Endothelial cell of umbilical vein (primary cell): Measurements from ENCODE around the gene SAMD11. TPM values are rescaled to one million over a fixed set of nuclear protein-coding genes. Genes with fewer than 3 reads are reported as not detected.

Experiments
- BruUV-seq: library from RNA; stranded (reverse); fragments of 400-500 nt; replicated peaks from 2 replicates; lab custom pipeline; 2021; lab: Mats Ljungman, UMichigan
- CTCF ChIA-PET: fragments of 300-600, 350-600 bp; sonication (Branson Sonifier 250); formaldehyde crosslinking; loops from one replicate; lab custom pipeline; 2021; ENCODE audit warnings: antibody characterized with exemption, inconsistent platforms; lab: Charles Lee
- POLR2A ChIA-PET: fragments of 300-600, 350-600 bp; sonication (Branson Sonifier 250); formaldehyde crosslinking; loops from one replicate; lab custom pipeline; 2021; ENCODE audit warnings: antibody characterized with exemption, inconsistent platforms; lab: Charles Lee
- DNase-seq: peaks from one replicate; pipeline ENCODE4 v3.0.0-alpha.2; 2011; ENCODE audit warnings: low read depth, low spot score
- FAIRE-seq: peaks from 2 replicates; lab custom pipeline; 2011; peaks lifted over from hg19 to GRCh38; lab: Jason Lieb, UNC
- H2AFZ ChIP-seq: 2 replicates; pipeline ENCODE4 v1.6.0; 2012; ENCODE audit warnings: low read depth, low read length, control low read depth, inconsistent platforms
- H3K27ac ChIP-seq: 2 replicates; pipeline ENCODE4 v1.5.1; 2011; ENCODE audit warnings: low read depth, mild to moderate bottlenecking, control low read depth, low read length, moderate library complexity; ENCODE audit not compliant: insufficient read depth
- H3K27me3 ChIP-seq, 2 experiments: 2 replicates each; pipeline versions ENCODE4 v1.6.0 to v1.6.1; 2011; ENCODE audit warnings: low read length in 2 of 2, mixed read lengths in 1 of 2; ENCODE audit not compliant: control insufficient read depth in 2 of 2, insufficient read depth in 2 of 2
- H3K36me3 ChIP-seq, 2 experiments: 2 replicates in 1 of 2; 3 replicates in 1 of 2; pipeline ENCODE4 v1.5.1; 2011; ENCODE audit warnings: low read length in 2 of 2, mild to moderate bottlenecking in 1 of 2, moderate library complexity in 1 of 2; ENCODE audit not compliant: control insufficient read depth in 2 of 2, insufficient read depth in 2 of 2; ENCODE audit errors: extremely low read depth in 1 of 2
- H3K4me1 ChIP-seq: 3 replicates; pipeline ENCODE4 v1.5.1; 2011; ENCODE audit warnings: mild to moderate bottlenecking, low read length; ENCODE audit not compliant: control insufficient read depth, insufficient read depth; ENCODE audit errors: extremely low read depth
- H3K4me2 ChIP-seq: 2 replicates; pipeline ENCODE4 v1.6.1; 2011; ENCODE audit warnings: low read length, control low read depth, mixed read lengths; ENCODE audit not compliant: insufficient read depth
- H3K4me3 ChIP-seq, 3 experiments: fragments of 200-600 bp in 1 of 3; sonication (generic), shearing (Covaris generic) in 1 of 3; replicated peaks in 1 of 3; 2 replicates each; pipeline ENCODE4 v1.5.1; 2011 to 2016; ENCODE audit warnings: control low read depth in 3 of 3, low read length in 3 of 3, mild to moderate bottlenecking in 2 of 3, inconsistent platforms in 1 of 3, low read depth in 1 of 3, moderate library complexity in 1 of 3; ENCODE audit not compliant: insufficient read depth in 1 of 3
- H3K79me2 ChIP-seq: 2 replicates; pipeline ENCODE4 v1.6.0; 2012; ENCODE audit warnings: low read length, inconsistent platforms; ENCODE audit not compliant: control insufficient read depth, insufficient read depth
- H3K9ac ChIP-seq: replicated peaks from 2 replicates; pipeline ENCODE3; 2011; ENCODE audit warnings: low read length, control low read depth; ENCODE audit not compliant: insufficient read depth; ENCODE audit errors: extremely low read depth
- H3K9me1 ChIP-seq: replicated peaks from 3 replicates; pipeline ENCODE4 v1.6.0; 2011; ENCODE audit warnings: mild to moderate bottlenecking, low read length; ENCODE audit not compliant: control insufficient read depth, insufficient read depth; ENCODE audit errors: extremely low read depth
- H3K9me3 ChIP-seq: replicated peaks from 2 replicates; pipeline ENCODE4 v1.5.1; 2012; ENCODE audit warnings: low read length, inconsistent platforms; ENCODE audit not compliant: control insufficient read depth, insufficient read depth
- H4K20me1 ChIP-seq: replicated peaks from 2 replicates; pipeline ENCODE3; 2011; ENCODE audit warnings: mild to moderate bottlenecking, low read length; ENCODE audit not compliant: control insufficient read depth, insufficient read depth; ENCODE audit errors: extremely low read depth
- EZH2 ChIP-seq: IDR thresholded peaks from 2 replicates; pipeline ENCODE4 v1.6.1; 2012; ENCODE audit warnings: borderline replicate concordance, low read depth, mild to moderate bottlenecking, moderate library complexity, low read length, inconsistent platforms; ENCODE audit not compliant: severe bottlenecking
- FOS ChIP-seq: IDR thresholded peaks from 2 replicates; pipeline ENCODE4 v1.6.1; 2011; ENCODE audit warnings: mild to moderate bottlenecking, low read length, moderate library complexity, borderline replicate concordance; ENCODE audit not compliant: insufficient read depth
- GATA2 ChIP-seq: IDR thresholded peaks from 2 replicates; pipeline ENCODE4 v1.7.0; 2011; ENCODE audit warnings: low read depth, mild to moderate bottlenecking, moderate library complexity, mixed read lengths, low read length; ENCODE audit not compliant: insufficient read length, insufficient read depth
- JUN ChIP-seq: IDR thresholded peaks from 2 replicates; pipeline ENCODE4 v1.6.1; 2011; ENCODE audit warnings: borderline replicate concordance, low read depth; ENCODE audit not compliant: insufficient read length, insufficient read depth
- POLR2A ChIP-seq: IDR thresholded peaks from 2 replicates; pipeline ENCODE4 v1.6.1; 2012; ENCODE audit warnings: low read depth, mild to moderate bottlenecking, control low read depth, low read length
- dilution Hi-C: fragments of 300-500 bp; cut with MboI; formaldehyde crosslinking; loops from one replicate; pipeline ENCODE4 v1.15.0; 2019; ENCODE audit warnings: low sequenced_read_pairs; ENCODE audit not compliant: extremely low pct_ligation_motif_present
- intact Hi-C: fragments of 100-400 bp; cut with micrococcal nuclease; formaldehyde crosslinking; loops from one replicate; pipeline ENCODE4 v1.10.0; 2022
- polyA plus RNA-seq, 4 experiments: library from polyadenylated mRNA; depleted of rRNA in 3 of 4; stranded (reverse) in 3 of 4; unstranded in 1 of 4; fragments of >200 nt; gene quantifications; 2 replicates each; pipeline versions ENCODE4 v1.2.1 to v1.2.3, GENCODE V29; 2011 to 2012; ENCODE audit warnings: missing spikeins in 1 of 4
- total RNA-seq: library from RNA; stranded (reverse); gene quantifications from 2 replicates; pipeline ENCODE4 v1.2.3, GENCODE V29; 2021
- TF ChIP-seq, protein P1 (sequence below), 2 donors: IDR thresholded peaks; 1 replicate in 1 of 2; 2 replicates in 1 of 2; pipeline ENCODE4 v1.5.1; 2011; ENCODE audit warnings: low read length in 2 of 2, mild to moderate bottlenecking in 2 of 2, moderate library complexity in 2 of 2, control low read depth in 1 of 2, inconsistent platforms in 1 of 2, low read depth in 1 of 2; ENCODE audit not compliant: insufficient read depth in 1 of 2; ENCODE audit errors: extremely low read depth in 1 of 2

SAMD11 gene
- total and polyA plus RNA-seq, 2 donors (not counting 3 experiments of a cell fraction or from before 2014, with no cell fraction given): not detected

DNA sequence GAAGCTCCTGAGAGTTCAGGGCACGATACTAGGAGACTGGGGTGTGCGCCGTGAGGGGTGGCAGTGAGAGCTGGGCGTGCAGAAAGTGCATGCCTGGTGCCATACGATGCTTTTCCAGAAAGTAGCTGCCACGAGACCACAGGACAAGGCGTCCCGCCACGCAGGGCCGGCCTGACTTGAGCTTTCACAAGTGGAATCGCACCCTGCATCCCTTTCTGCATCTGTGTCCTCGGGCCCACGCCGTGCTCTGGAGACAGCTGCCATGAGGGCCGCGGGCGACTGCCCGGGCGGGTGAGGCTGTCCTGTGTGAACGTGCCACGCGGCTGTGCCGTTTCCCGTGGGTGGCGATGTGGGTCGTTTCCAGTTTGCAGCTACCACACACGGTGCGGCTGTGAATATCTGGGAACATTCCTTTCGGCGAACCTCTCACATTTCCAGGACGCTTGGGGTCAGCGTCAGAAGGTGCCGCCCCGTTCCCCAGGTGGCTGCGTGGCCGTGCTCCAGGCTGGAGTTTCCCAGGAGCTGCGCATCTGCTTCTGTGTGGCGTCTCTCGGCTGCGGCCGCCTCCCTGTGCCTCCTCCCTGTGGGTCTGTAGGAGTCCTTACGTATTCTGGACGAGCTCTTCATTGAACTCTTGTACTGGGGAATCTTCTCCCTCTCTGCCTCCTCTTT, 59.2 kb downstream of the SAMD11 start:
- Histone ChIP-seq H3K9me1 (no peaks in the 10 kb centered on the region), H3K36me3 (no peaks in the 10 kb centered on the region), H3K27ac (no peak overlapping the region), H3K9ac (no peak overlapping the region), H3K4me2 (no peak overlapping the region), H3K27me3 (peaks cover 0 to 2% of the 10 kb centered on the region in 2 experiments), H3K9me3 (no peaks in the 10 kb centered on the region), H2AFZ (no peak overlapping the region), H3K79me2 (no peaks in the 10 kb centered on the region), H3K4me3 (no peak overlapping the region), H4K20me1 (no peaks in the 10 kb centered on the region), H3K4me1 (no peaks in the 10 kb centered on the region)
- BruUV-seq: no TSS peak
- DNase-seq: no peak
- CTCF ChIA-PET: interaction anchor here (0.6 to 5.1 kb wide), 14 partner anchors 11 to 308 kb away, joined by 3 to 77 read pairs (median 4); partner anchors contain the start of gene PLEKHN1
- POLR2A ChIA-PET: no interaction called here
- TF ChIP-seq FOS (no peak), EZH2 (no peak), GATA2 (no peak)
- no peak for FAIRE-seq
- intact Hi-C loops (no loop called here), dilution Hi-C loops (no loop called here)

DNA sequence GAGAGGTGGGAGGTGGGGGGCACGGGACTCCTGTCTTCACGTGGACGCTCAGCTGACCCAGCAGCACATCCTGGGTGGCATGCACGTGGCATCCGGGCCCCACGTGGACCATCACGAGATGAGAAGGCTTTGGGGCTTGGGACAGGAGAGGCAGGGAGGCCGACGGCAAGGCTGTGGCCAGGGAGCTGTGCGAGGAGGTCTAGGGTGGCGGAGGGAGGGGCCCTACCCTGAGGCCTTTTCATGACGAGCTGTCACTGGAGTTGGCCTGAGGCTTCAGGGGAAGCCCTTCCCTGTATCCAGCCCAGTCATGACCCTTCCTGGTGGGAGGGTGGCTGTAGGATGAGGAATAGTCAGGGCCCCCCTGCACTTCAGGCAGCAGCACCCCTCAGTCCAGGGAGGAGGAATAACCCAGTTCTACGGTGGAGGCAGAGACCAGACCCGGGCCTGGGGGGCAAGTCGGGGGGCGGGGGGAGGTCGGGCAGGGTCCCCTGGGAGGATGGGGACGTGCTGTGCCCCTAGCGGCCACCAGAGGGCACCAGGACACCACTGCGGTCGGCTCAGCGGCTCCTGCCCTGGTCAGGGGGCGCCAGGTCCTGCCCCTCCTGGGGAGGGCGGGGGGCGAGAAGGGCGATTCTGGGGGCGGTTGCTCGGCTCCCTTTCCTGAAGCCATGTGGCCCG, 60.2 kb downstream of the SAMD11 start:
- Histone ChIP-seq H3K9ac (no peak overlapping the region), H3K27ac (no peak overlapping the region), H3K9me1 (no peaks in the 10 kb centered on the region), H3K27me3 (peaks cover 2 to 3% of the 10 kb centered on the region in 2 experiments), H3K4me1 (no peaks in the 10 kb centered on the region), H3K36me3 (no peaks in the 10 kb centered on the region), H2AFZ (no peak overlapping the region), H3K4me2 (no peak overlapping the region), H3K79me2 (no peaks in the 10 kb centered on the region), H4K20me1 (no peaks in the 10 kb centered on the region), H3K4me3 (no peak overlapping the region), H3K9me3 (no peaks in the 10 kb centered on the region)
- TF ChIP-seq JUN (no peak), POLR2A (no peak)
- TF ChIP-seq, protein P1, sequence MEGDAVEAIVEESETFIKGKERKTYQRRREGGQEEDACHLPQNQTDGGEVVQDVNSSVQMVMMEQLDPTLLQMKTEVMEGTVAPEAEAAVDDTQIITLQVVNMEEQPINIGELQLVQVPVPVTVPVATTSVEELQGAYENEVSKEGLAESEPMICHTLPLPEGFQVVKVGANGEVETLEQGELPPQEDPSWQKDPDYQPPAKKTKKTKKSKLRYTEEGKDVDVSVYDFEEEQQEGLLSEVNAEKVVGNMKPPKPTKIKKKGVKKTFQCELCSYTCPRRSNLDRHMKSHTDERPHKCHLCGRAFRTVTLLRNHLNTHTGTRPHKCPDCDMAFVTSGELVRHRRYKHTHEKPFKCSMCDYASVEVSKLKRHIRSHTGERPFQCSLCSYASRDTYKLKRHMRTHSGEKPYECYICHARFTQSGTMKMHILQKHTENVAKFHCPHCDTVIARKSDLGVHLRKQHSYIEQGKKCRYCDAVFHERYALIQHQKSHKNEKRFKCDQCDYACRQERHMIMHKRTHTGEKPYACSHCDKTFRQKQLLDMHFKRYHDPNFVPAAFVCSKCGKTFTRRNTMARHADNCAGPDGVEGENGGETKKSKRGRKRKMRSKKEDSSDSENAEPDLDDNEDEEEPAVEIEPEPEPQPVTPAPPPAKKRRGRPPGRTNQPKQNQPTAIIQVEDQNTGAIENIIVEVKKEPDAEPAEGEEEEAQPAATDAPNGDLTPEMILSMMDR (IDR thresholded peaks at IDR 0.05; ENCODE audit: extremely low read depth in 1 of 2, insufficient read depth in 1 of 2, low read depth in 1 of 2, low read length in 2 of 2): peak; percentile 30 to 92
- DNase-seq (no peak), FAIRE-seq (peak; percentile 31)
- dilution Hi-C loops (no loop called here), intact Hi-C loops (loop anchor here (1.0 to 2.0 kb wide), 3 partner anchors 78 to 306 kb away; partner anchors contain the start of gene C1orf159)
- no TSS peak for BruUV-seq
- POLR2A ChIA-PET: no interaction called here
- CTCF ChIA-PET: interaction anchor here (0.5 to 5.1 kb wide), 34 partner anchors 8 to 309 kb away, joined by 3 to 77 read pairs (median 5); partner anchors contain the start of genes HES4, ISG15, NOC2L and PLEKHN1
